WTC11 (cell line): ENCODE measurements around the gene KRT80. TPM values are rescaled to one million over a fixed set of nuclear protein-coding genes. Genes with fewer than 3 reads are reported as not detected.

Source experiments
- ATAC-seq: fragments of 200-7000 bp; cut with Tn5 transposase; 2 replicates; pipeline ENCODE4 v1.10.0; 2021; ENCODE audit warnings: mild to moderate bottlenecking, moderate library complexity
- CTCF ChIA-PET: fragments of 300-600 bp; sonication (Branson Sonifier 250); formaldehyde crosslinking; loops from one replicate; lab custom pipeline; 2021; ENCODE audit warnings: antibody characterized with exemption; lab: Charles Lee
- POLR2A ChIA-PET: fragments of 350-600 bp; sonication (Branson Sonifier 250); formaldehyde crosslinking; loops from one replicate; lab custom pipeline; 2021; ENCODE audit warnings: antibody characterized with exemption; lab: Charles Lee
- DNase-seq: peaks from one replicate; pipeline ENCODE4 v3.0.0; 2021; ENCODE audit warnings: low spot score
- H3K27ac Mint-ChIP-seq: 2 replicates; pipeline ENCODE4 v1.8.0; 2021; ENCODE audit warnings: mixed read lengths
- H3K27me3 Mint-ChIP-seq: 2 replicates; pipeline ENCODE4 v1.8.0; 2021; ENCODE audit warnings: low read depth, mild to moderate bottlenecking, moderate library complexity, mixed read lengths
- H3K36me3 Mint-ChIP-seq: 2 replicates; pipeline ENCODE4 v1.8.0; 2021; ENCODE audit warnings: mixed read lengths
- H3K4me1 Mint-ChIP-seq: 2 replicates; pipeline ENCODE4 v1.8.0; 2022; ENCODE audit warnings: mixed read lengths
- H3K4me3 Mint-ChIP-seq: 2 replicates; pipeline ENCODE4 v1.8.0; 2021; ENCODE audit warnings: mild to moderate bottlenecking, moderate library complexity, mixed read lengths
- H3K9me3 Mint-ChIP-seq: 2 replicates; pipeline ENCODE4 v1.8.0; 2021; ENCODE audit warnings: mixed read lengths
- ARID4B ChIP-seq: sonication (generic); formaldehyde crosslinking; IDR thresholded peaks from 2 replicates; pipeline ENCODE4 v1.8.0; 2023; ENCODE audit warnings: missing genetic modification reagents, mild to moderate bottlenecking, borderline replicate concordance
- ATF1 ChIP-seq: sonication (generic); formaldehyde crosslinking; IDR thresholded peaks from 2 replicates; pipeline ENCODE4 v1.8.1; 2023; ENCODE audit warnings: mild to moderate bottlenecking, moderate library complexity, missing genetic modification reagents
- EMX1 ChIP-seq: fragments of 250-450 bp; sonication (Bioruptor Pico); IDR thresholded peaks from 2 replicates; pipeline ENCODE4 v1.8.0; 2021; ENCODE audit warnings: mild to moderate bottlenecking
- GRHL2 ChIP-seq: fragments of 250-450 bp; sonication (Bioruptor Pico); IDR thresholded peaks from 2 replicates; pipeline ENCODE4 v1.8.0; 2022; ENCODE audit warnings: mild to moderate bottlenecking, moderate library complexity; ENCODE audit not compliant: insufficient replicate concordance, severe bottlenecking
- IRF1 ChIP-seq: sonication (generic); formaldehyde crosslinking; IDR thresholded peaks from 2 replicates; pipeline ENCODE4 v1.8.0; 2023; ENCODE audit warnings: missing genetic modification reagents
- IRF2 ChIP-seq: sonication (generic); formaldehyde crosslinking; IDR thresholded peaks from 2 replicates; pipeline ENCODE4 v1.8.0; 2022; ENCODE audit warnings: low read depth, missing genetic modification reagents, borderline replicate concordance
- NFYB ChIP-seq: sonication (generic); formaldehyde crosslinking; conservative IDR thresholded peaks from 2 replicates; pipeline ENCODE4 v1.8.0; 2022; ENCODE audit warnings: low read depth, missing genetic modification reagents
- NR3C1 ChIP-seq: sonication (generic); formaldehyde crosslinking; conservative IDR thresholded peaks from 2 replicates; pipeline ENCODE4 v1.8.1; 2023; ENCODE audit warnings: low read depth, mild to moderate bottlenecking, missing genetic modification reagents
- OVOL2 ChIP-seq: fragments of 250-450 bp; sonication (Bioruptor Pico); IDR thresholded peaks from 2 replicates; pipeline ENCODE4 v1.9.0; 2021; ENCODE audit warnings: mild to moderate bottlenecking, borderline replicate concordance
- ZNF121 ChIP-seq: sonication (generic); formaldehyde crosslinking; IDR thresholded peaks from 2 replicates; pipeline ENCODE4 v1.8.0; 2023; ENCODE audit warnings: missing genetic modification reagents
- ZNF138 ChIP-seq: sonication (generic); formaldehyde crosslinking; conservative IDR thresholded peaks from 2 replicates; pipeline ENCODE4 v1.8.1; 2022; ENCODE audit warnings: mild to moderate bottlenecking, moderate library complexity, missing genetic modification reagents
- ZNF232 ChIP-seq: sonication (generic); formaldehyde crosslinking; IDR thresholded peaks from 2 replicates; pipeline ENCODE4 v1.8.0; 2022; ENCODE audit warnings: mild to moderate bottlenecking, missing genetic modification reagents
- ZNF317 ChIP-seq: sonication (generic); formaldehyde crosslinking; IDR thresholded peaks from 2 replicates; pipeline ENCODE4 v1.8.1; 2023; ENCODE audit warnings: low read depth, mild to moderate bottlenecking, moderate library complexity, missing genetic modification reagents, borderline replicate concordance
- ZNF423 ChIP-seq: fragments of 250-450 bp; sonication (Bioruptor Pico); IDR thresholded peaks from 2 replicates; pipeline ENCODE4 v2.1.2; 2022; ENCODE audit warnings: mild to moderate bottlenecking, moderate library complexity
- ZNF425 ChIP-seq: fragments of 250-450 bp; sonication (Bioruptor Pico); conservative IDR thresholded peaks from 2 replicates; pipeline ENCODE4 v1.9.0; 2021; ENCODE audit warnings: mild to moderate bottlenecking
- total RNA-seq: library from RNA; stranded (reverse); gene quantifications from 3 replicates; pipeline ENCODE4 v1.2.3, GENCODE V29; 2021
- TF ChIP-seq, protein P1 (sequence below): sonication (generic); formaldehyde crosslinking; IDR thresholded peaks from 2 replicates; pipeline ENCODE4 v1.8.0; 2023; ENCODE audit warnings: mild to moderate bottlenecking, missing genetic modification reagents
- TF ChIP-seq, protein P2 (sequence below): sonication (generic); formaldehyde crosslinking; IDR thresholded peaks from 2 replicates; pipeline ENCODE4 v1.8.1; 2022; ENCODE audit warnings: low read depth, missing genetic modification reagents, borderline replicate concordance

KRT80 gene
- total RNA-seq, 1 experiment from 2014 or later: 0.11 TPM

GRCh38 chr12:52151153-52151836 is 40.5 kb downstream of the KRT80 start (continued):
- TF ChIP-seq, protein P1, sequence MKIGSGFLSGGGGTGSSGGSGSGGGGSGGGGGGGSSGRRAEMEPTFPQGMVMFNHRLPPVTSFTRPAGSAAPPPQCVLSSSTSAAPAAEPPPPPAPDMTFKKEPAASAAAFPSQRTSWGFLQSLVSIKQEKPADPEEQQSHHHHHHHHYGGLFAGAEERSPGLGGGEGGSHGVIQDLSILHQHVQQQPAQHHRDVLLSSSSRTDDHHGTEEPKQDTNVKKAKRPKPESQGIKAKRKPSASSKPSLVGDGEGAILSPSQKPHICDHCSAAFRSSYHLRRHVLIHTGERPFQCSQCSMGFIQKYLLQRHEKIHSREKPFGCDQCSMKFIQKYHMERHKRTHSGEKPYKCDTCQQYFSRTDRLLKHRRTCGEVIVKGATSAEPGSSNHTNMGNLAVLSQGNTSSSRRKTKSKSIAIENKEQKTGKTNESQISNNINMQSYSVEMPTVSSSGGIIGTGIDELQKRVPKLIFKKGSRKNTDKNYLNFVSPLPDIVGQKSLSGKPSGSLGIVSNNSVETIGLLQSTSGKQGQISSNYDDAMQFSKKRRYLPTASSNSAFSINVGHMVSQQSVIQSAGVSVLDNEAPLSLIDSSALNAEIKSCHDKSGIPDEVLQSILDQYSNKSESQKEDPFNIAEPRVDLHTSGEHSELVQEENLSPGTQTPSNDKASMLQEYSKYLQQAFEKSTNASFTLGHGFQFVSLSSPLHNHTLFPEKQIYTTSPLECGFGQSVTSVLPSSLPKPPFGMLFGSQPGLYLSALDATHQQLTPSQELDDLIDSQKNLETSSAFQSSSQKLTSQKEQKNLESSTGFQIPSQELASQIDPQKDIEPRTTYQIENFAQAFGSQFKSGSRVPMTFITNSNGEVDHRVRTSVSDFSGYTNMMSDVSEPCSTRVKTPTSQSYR (CRISPR knock-in tag): no peak
- TF ChIP-seq ZNF317 (CRISPR knock-in tag) (no peak), ZNF138 (CRISPR knock-in tag) (no peak), ZNF423 (CRISPR knock-in tag) (no peak), ZNF232 (CRISPR knock-in tag) (no peak), IRF2 (no peak), OVOL2 (CRISPR knock-in tag) (no peak), NFYB (CRISPR knock-in tag) (no peak), ARID4B (no peak)

GRCh38 chr12:52149651-52150241 is 42.1 kb downstream of the KRT80 start:
- Mint-ChIP-seq H3K36me3 (no peaks in the 10 kb centered on the region), H3K4me3 (no peak overlapping the region), H3K4me1 (peaks cover 22% of the 10 kb centered on the region), H3K9me3 (no peaks in the 10 kb centered on the region), H3K27ac (no peak overlapping the region; the same call in 1 of the 2 replicates), H3K27me3 (no peaks in the 10 kb centered on the region)
- ATAC-seq (no peak), DNase-seq (no peak)
- CTCF ChIA-PET: interaction anchor here (0.7 to 2.2 kb wide), 9 partner anchors 9 to 178 kb away, joined by 3 to 9 read pairs (median 5); no protein-coding TSS in a partner anchor
- POLR2A ChIA-PET: no interaction called here
- TF ChIP-seq EMX1: no peak
- no peak for TF ChIP-seq NR3C1 (CRISPR knock-in tag)
- no peak for TF ChIP-seq IRF1
- TF ChIP-seq, protein P2, sequence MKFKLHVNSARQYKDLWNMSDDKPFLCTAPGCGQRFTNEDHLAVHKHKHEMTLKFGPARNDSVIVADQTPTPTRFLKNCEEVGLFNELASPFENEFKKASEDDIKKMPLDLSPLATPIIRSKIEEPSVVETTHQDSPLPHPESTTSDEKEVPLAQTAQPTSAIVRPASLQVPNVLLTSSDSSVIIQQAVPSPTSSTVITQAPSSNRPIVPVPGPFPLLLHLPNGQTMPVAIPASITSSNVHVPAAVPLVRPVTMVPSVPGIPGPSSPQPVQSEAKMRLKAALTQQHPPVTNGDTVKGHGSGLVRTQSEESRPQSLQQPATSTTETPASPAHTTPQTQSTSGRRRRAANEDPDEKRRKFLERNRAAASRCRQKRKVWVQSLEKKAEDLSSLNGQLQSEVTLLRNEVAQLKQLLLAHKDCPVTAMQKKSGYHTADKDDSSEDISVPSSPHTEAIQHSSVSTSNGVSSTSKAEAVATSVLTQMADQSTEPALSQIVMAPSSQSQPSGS (CRISPR knock-in tag): no peak
- TF ChIP-seq ATF1 (CRISPR knock-in tag): no peak
- TF ChIP-seq ZNF121 (CRISPR knock-in tag): no peak
- no peak for TF ChIP-seq NFYB (CRISPR knock-in tag)
- TF ChIP-seq ARID4B: no peak
- no peak for TF ChIP-seq GRHL2 (CRISPR knock-in tag)
- no peak for TF ChIP-seq ZNF425 (CRISPR knock-in tag)
- TF ChIP-seq ZNF232 (CRISPR knock-in tag): no peak
